H4 (cell line): ENCODE measurements around the gene TEDC2. TPM values are rescaled to one million over a fixed set of nuclear protein-coding genes. Genes with fewer than 3 reads are reported as not detected.
"Not testable (repeated sequence)": the region's sequence is repeated elsewhere in the genome, so short reads cannot be mapped to it uniquely, and the experiment has no call there.

Source experiments
- DNase-seq: peaks from one replicate; pipeline ENCODE4 v3.0.0-alpha.2; 2015; ENCODE audit warnings: low spot score
- total RNA-seq: library from RNA; depleted of rRNA; stranded (reverse); fragments of >200 nt; shearing (Covaris generic); gene quantifications from 2 replicates; pipeline ENCODE4 v1.2.3, GENCODE V29; 2014

The TEDC2 gene
- total RNA-seq, 1 experiment from 2014 or later: 13.0 TPM

DNA sequence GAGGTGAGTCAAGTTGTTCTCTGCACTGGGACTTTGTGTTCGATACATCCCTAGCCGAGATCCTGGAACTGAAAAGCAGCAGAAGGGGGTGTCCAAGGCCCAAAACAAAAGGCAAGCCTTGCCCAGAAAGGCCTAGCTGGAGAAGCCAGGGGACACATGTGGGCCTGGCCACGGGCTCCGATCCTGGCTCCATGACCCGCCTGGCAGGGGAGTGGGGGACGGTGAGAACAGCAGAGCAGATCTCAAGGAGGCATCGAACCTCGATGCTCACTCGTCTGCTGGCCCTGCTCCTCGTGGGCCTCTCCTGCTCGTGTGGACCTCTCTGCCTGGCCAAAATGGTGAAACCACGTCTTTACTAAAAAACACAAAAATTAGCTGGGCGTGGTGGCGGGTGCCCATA, 21.8 kb upstream of the TEDC2 start:
- no peak for DNase-seq

DNA sequence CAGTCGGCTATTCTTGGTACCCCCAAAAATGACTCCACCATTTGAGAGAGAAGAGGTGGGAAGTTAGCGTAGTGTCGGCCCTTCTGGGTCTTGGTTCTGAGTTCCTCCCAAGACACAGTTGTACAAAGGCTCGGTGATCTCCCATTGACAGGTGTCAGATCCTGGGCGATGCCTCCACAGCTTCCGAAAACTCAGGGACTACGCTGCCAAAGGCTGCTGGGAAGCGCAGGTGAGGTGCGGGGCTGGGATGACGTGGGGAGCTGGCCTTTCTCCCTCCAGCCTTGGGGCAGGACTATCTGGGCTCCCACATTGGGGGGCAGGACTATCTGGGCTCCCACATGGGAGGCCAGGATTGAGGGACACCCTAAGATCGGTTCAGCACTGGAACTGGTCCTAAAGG, 20.3 kb upstream of the TEDC2 start:
- no peak for DNase-seq

DNA sequence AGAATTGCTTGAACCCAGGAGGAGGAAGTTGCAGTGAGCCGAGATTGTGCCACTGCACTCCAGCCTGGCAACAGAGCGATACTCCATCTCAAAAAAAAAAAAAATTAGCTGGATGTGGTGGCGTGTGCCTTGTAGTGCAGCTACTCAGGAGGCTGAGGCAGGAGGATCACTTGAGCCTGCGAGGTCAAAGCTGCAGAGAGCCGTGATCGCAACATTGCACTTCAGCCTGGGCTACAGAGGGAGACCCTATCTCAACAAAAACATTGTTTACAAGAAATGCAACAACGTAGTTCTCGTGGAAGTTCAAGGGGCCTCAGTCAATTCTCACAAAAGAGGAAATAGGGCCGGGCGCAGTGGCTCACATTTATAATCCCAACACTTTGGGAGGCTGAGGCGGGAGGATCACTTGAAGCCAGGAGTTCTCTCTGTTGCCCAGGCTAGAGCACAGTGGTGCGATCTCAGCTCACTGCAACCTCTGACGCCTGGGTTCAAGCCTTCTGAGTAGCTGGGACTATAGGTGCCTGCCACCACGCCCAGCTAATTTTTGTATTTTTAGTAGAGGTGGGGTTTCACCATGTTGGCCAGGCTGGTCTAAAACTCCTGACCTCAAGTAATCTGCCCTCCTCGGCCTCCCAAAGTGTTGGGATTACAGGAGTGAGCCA, 18.6 kb upstream of the TEDC2 start:
- not testable (repeated sequence) for DNase-seq

DNA sequence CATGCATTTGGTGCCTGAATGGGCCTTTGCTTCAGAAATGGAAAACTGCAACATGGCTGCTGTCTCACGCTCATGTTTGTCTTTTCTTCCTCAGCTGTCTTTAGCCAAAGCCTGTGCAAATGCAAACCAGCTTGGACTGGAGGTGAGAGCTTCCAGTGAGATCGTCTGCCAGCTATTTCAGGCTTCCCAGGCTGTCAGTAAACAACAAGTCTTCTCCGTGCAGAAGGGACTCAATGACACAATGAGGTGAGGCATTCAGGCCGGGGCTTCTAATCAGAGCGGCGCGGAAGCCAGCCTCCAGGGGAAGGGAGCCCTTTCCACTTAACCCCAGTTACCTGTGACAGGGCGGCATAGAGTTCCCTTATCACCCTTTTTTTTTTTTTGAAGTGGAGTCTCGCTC, 16.4 kb upstream of the TEDC2 start:
- DNase-seq: no peak

DNA sequence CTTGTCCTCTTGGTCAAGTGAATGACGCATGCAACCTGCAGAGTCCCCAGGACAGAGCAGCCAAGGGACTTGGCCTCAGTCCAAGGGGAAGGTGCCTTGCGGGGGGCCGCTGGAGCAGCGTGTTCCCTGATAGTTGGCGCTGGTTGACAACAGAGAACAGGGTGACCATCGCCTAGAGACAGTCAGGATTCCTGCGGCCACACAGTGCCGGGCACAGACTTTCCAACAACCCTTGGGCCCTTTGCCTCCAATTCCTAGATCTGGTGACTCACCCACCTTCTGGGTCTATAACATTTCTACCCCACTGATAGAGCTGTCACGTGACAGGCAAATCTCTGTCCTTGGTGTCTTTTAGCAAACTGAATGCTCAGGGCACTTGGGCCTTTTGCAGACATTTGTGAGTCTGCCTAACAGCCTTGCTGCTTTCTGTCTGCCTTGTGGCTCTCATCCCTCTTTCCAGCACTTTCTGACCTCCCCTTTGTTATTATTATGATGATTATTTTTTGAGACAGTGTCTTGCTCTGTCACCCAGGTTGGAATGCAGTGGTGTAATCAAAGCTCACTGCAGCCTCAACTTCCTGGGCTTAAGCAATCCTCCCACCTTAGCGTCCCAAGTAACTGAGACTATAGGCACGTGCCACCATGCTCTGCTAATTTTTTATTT, 11.9 kb upstream of the TEDC2 start:
- DNase-seq: no peak

DNA sequence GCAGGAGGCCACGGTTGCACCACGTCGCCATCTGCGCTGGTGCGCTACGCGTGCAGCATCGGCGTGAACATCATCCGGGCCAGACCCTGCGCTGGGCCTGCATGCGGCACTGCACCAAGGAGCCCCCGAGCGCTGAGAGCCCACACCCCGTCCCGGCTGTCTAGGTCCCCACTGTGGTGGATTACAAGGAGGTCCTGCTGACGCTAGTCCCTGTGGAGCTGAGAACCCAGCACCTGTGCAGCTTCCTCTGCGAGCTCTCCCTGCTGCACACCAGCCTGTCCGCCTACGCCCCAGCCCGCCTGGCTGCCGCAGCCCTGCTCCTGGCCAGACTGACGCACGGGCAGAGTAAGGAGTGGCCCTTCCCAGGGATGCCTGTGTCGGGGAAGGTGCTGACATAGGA, 10.8 kb upstream of the TEDC2 start:
- DNase-seq: no peak

DNA sequence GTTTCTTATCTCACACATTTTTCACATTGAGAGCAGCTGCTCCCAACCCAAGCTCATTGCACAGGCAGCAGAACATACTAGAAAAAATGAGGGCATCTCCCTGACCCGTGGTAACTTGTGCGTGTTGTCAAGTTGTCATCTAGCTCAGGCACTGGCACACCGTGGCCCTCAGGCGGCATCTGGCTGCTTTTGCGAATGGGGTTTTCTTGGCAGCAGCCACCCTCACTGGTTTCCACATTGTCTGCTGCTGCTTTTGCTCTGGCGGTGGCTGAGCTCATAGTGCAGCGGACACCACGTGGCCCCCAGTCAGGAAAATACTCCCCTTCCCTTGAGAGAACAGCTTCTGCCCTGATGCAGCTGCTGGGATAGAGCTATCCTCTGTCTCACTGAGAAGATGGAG, 9.4 kb upstream of the TEDC2 start:
- DNase-seq: no peak

DNA sequence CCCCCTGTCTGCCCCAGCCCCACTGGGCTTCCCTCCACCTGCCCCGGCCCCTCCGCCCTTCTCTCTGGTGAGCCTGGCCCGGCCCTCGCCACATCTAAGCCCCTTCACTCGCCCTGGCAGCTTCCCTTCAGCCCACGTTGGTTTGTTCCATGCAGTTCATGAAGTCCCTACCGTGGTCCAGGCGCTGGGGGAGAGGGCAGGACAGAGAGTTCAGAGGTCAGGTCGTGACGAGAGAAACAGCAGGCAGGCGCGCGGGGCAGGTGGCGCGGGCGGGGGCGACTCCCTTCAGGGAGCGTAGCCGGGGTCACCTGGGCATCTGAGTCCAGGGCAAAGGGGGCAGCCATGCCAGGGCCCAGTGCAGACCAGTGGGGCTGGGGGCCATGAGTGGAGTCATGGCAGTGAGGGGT, 8.9 kb upstream of the TEDC2 start:
- no peak for DNase-seq

DNA sequence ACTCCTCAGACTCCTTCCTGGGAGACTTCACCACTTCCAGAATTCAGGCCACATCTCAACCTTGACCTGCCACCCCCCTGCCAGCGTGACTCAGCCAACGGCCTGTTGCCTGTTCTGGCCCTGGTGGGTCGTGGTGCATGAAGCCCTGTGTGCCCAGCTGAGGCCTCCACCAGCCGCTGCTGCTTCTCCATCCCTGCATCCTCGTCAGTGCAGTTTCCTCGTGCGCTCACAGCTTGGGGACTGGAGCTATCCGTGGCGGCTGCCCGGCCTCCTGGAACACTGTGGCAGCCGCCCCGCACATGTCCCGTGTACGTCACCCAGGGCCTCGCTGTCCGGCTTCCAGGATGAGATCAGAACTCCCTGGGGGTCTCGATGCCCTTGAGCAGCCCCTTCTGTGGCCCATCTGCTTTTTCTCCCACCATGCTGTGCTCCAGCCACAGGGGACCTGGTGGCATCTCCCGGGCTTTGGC, 8.0 kb upstream of the TEDC2 start:
- no peak for DNase-seq

DNA sequence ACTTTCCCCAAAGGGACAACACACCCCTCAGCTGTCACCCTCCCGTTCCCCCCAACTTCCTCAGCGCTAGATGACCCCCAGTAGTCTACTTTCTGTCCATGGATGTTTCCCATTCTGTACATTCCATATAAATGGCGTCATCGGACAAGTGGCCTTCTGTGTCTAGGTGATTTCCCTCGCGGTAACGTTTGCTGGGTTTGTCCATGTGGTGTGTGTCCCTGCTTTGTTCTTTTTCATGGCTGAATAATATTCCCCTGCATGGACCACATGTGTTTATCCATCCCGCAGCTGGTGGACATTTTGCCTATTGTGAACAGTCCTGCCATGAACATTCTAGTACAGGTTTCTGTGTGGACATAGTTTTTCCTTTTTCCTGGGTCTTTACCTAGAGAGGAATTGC, 7.3 kb upstream of the TEDC2 start:
- DNase-seq: no peak

DNA sequence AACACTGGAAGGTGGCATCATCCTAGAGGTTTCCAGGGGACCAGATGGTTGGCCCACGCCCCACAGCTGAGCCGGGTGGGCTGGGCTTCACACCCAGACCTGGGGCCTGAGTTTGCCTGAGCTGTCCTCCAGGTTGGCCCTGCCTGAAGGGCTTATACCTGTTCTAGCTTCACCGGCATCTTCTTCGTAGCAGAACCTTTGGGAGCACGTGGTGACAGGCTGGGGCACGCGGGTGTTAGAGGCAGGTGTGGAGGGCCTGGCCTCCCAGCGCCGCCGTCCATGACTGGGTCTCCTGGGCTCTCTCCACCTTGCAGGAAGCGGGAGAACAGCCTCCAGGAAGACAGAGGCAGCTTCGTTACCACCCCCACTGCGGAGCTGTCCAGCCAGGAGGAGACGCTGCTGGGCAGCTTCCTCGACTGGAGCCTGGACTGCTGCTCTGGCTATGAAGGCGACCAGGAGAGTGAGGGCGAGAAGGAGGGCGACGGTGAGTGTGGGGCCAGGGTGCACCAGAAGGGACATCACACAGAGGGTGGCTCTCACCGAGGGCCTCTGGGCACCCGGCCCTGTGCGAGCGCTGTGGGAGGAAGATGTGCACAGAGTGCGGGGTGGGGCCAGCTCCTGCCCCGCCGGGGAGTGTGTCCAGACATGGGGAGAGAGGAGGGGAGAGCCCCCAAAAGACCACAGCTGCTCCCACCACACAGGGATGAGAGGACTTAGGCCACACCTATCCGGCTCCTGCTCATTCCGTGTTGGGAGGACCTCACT, 4.6 kb upstream of the TEDC2 start:
- DNase-seq: no peak

DNA sequence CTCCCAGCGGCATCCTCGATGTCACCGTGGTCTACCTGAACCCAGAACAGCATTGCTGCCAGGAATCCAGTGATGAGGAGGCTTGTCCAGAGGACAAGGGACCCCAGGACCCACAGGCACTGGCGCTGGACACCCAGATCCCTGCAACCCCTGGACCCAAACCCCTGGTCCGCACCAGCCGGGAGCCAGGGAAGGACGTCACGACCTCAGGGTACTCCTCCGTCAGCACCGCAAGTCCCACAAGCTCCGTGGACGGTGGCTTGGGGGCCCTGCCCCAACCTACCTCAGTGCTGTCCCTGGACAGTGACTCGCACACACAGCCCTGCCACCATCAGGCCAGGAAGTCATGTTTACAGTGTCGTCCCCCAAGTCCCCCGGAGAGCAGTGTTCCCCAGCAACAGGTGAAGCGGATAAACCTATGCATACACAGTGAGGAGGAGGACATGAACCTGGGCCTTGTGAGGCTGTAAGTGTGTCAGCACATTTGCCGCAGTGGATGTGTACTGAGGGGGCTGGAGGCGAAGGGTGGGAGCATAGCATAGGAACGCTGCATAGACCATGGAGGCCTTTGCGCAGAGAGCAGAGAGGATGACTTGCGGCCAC, 3.3 kb upstream of the TEDC2 start:
- DNase-seq: no peak

DNA sequence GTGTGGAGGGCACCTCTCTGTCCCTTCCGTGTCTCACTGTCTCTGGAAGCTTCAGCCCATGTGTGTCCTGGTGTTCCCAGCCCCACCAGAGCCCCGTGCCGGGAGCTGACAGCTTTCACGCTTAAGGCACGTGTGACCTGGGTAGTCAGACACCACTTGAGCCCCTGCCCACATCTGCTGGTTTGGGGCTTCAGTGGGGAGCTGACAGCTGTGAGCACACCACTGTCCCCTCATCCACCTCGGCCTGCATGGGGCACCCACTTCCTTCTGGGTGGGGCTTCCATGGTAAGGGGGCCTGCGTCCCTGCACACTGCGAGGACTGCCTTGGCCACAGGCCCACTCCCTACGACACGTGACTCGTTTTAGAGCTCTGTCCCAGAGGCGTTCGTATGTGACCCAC, 2.6 kb upstream of the TEDC2 start:
- DNase-seq: no peak

DNA sequence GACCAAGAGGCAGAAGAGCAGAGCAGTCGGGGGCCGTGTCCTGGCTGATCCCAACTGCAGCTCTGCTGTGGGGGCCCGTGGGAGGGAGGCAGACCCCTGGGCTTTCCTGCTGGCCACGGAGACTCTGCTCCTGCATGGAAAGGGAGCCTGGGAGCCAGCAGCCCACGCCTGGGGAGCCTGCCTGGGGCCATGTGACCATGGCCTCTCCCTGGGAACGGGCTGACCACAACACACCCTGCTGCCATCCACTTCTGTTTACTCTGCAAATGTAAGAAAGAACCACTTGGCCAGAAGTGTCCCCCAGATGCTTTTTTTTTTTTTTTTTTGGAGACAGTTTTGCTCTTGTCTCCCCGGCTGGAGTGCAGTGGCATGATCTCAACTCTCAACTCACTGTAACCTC, 2.0 kb upstream of the TEDC2 start:
- DNase-seq: no peak

DNA sequence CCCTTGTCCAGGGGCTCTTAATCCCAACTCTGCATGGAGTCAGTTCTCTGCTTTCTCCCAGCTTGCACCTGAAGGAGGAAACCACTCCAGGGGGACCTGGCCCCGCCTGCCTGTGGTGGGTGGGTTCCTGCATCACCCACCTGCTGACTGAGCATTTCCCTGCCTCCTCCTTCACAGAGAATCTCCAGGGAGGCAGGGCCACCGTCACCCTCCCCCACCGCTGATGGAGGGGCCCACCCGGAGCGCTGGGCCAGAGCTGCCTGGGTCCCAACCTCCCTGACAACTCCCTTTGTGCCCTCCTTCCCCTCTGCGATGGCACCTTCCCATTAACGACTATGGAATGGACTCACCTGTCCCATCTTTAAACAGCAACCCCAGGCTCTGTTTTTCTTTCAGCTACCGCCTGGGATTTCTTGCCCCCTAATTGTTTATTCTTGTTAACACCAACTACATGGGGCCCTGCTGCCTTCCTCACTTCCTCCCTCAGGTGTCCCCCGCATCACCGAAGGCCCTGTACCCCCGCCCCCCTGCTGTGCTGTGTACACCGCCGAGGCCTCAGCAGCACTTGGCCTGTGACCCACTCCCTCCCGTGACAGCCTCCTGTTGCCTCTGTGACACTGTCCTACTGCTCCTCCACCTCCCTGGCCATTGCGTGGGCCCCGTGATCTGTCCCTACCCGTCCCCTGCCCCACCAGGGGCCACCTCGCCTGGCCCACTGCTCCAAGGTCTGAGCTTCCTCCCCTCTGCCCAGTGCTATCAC, 842 bp upstream of the TEDC2 start:
- DNase-seq: no peak

DNA sequence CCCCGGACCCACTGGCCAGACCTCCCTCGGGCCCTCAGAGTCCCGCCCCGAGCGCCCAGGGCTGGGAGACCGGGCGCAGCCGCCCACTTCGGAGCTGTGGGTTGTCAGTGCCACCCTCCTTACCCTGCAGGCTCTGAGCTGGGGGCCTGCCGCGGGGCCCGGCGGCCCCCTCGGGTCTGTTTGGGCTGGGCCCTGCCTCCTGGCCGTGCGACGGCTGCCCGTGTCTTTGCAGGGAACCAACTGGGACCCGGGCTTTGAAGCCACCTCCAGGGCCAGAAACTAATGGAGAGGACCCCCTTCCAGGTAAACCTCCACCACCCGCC, 443 bp downstream of the TEDC2 start:
- DNase-seq: no peak

DNA sequence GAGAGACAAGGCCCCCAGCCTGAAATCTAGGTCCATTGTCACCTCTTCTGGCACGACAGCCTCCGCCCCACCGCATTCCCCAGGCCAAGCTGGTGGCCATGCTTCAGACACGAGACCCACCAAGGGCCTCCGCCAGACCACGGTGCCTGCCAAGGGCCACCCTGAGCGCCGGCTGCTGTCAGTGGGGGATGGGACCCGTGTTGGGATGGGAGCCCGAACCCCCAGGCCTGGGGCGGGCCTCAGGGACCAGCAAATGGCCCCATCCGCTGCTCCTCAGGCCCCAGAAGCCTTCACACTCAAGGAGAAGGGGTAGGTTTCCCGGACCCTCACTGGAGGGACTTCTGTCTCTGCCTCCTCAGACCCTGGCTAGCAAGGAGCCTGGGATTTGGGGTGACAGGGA, 1.0 kb downstream of the TEDC2 start:
- DNase-seq: no peak

DNA sequence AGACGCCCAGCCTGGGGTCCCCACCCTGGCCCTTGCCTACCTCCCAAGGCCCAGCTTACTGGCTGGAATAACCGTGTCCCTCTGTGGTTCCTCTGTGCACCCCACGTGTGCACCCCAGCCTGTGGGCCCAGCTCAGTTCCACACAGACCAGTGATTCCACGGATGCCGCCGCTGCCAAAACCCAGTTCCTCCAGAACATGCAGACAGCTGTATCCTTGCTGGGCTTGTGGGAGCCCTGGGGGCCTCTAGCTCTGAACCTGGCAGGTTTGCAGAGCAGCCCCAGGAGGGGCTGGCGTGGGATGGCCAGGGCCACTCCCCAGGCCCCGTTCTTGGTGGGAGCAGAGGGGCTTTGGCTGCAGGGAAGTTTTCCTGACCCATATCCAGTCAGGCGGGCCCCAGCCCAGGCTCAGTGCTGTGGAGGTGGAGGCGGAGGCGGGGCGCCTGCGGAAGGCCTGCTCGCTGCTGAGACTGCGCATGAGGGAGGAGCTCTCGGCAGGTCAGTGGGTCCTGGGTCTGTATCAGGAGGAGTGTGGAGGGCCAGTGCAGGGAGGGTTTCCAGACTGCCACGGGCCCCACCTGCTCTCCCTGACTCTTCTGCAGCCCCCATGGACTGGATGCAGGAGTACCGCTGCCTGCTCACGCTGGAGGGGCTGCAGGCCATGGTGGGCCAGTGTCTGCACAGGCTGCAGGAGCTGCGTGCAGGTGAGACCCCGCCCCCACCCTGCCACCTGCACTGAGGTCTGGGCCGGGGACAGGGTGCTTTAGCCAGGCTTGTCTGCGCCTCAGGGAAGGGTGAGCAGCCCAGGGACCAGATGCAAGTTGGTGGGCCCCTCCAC, 2.3 kb downstream of the TEDC2 start:
- no peak for DNase-seq

DNA sequence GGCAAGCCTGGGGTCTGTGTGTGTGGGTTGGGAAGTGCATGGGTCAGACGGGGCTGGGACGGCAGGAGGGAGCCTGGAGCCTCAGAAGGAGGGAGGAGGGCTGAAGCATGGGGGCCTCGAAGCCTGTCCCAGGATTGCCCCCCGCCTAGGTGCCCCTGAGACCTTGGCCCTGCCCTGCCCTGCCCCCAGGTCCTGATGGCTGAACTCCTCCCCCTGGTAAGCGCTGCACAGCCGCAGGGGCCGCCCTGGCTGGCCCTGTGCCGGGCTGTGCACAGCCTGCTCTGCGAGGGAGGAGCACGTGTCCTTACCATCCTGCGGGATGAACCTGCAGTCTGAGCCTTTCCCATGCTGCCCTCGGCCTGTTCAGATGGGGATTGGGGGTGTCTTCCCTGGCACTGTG, 4.4 kb downstream of the TEDC2 start:
- DNase-seq: no peak

DNA sequence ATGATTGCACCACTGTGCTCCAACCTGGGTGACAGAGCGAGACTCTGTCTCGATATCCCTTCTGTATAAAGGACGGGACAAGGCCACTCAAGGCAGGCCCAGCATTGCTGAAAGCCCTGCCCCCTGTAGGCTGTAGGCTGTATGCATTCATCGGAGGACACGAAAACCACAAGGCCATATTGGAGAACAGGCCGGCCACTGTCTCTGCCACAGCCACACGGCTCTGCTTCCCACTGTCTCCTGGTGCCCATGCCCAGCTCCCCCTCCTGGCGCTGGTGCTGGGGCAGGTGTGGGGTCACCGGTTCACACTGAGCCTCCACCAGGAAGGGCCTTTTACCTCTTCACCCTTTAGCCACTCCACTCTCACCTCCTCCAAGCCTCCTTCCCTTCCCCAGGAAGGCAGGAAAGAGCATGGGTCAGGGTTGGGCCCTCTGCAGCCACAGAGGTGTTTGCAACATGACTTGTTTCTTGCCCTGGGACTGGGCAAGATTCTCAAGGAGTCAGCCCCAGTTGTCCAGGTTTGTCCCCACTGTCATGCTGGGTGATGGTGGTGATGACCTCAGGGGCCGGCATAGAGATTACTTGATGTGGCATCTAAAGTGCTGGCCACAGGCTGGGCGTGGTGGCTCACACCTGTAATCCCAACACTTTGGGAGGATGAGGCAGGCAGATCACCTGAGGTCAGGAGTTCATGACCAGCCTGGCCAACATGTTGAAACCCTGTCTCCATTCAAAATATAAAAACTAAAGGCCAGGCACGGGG, 5.9 kb downstream of the TEDC2 start:
- DNase-seq: no peak
